Sigmoid colon (tissue), 4 donors: ENCODE data around the gene RNF224.
A peak's percentile ranks its signal among the peaks of the same experiment; 100 is the strongest.

Experiments
- CTCF ChIP-seq, 4 experiments: fragments of 450-650 bp in 3 of 4; fragments of 200-600 bp in 1 of 4; IDR thresholded peaks; one replicate each; pipeline ENCODE4 v1.5.1; 2016 to 2019; ENCODE audit warnings: antibody characterized with exemption in 4 of 4, mild to moderate bottlenecking in 3 of 4, moderate library complexity in 2 of 4
- POLR2A ChIP-seq, 2 donors: fragments of 450-650 bp; IDR thresholded peaks; one replicate each; pipeline ENCODE4 v1.6.1; 2016; ENCODE audit warnings: antibody characterized with exemption in 2 of 2, mild to moderate bottlenecking in 2 of 2, moderate library complexity in 2 of 2
- POLR2AphosphoS5 ChIP-seq, 4 donors: sonication (generic); formaldehyde crosslinking; IDR thresholded peaks; one replicate each; pipeline ENCODE4 v1.6.1; 2017; ENCODE audit warnings: antibody characterized with exemption in 4 of 4

GRCh38 chr9:137240841-137241489 is 13.7 kb downstream of the RNF224 start, which contains the start of gene TUBB4B:
- TF ChIP-seq CTCF (IDR thresholded peaks at IDR 0.05) (no peak), POLR2AphosphoS5 (IDR thresholded peaks at IDR 0.05) (peak; percentile 100), POLR2A (IDR thresholded peaks at IDR 0.05) (peak; percentile 100)
